Measurements from ENCODE around the gene SSH2.

Gene SSH2

GRCh38 chr17:29589524-29590410 lies 340.3 kb downstream of the SSH2 start, which contains the start of gene GIT1:
GIT1 (minus strand) TSS chr17:29589648; CDS start chr17:29589378, 270 bp downstream.
- H3K4me3 Mint-ChIP-seq, result peak within 1 kb of the TSS; percentile 87
- H3K36me3 Mint-ChIP-seq (ENCODE audit: insufficient read depth), result peaks cover 2% of the 10 kb centered on the region
- H3K27me3 Mint-ChIP-seq, result no peaks in the 10 kb centered on the region
- peak within 1 kb of the TSS; percentile 89 for H3K27ac Mint-ChIP-seq (ENCODE audit: low read depth)
- no peaks in the 10 kb centered on the region for H3K9me3 Mint-ChIP-seq
- peak; percentile 74 for ATAC-seq (replicated peaks; ENCODE audit: extremely low read depth, poor library complexity, severe bottlenecking)
- DNase-seq (ENCODE audit: low spot score in 2 of 2), result peak; percentile 58 to 71
- H3K4me1 Mint-ChIP-seq, result peaks cover 59% of the 10 kb centered on the region

DNA sequence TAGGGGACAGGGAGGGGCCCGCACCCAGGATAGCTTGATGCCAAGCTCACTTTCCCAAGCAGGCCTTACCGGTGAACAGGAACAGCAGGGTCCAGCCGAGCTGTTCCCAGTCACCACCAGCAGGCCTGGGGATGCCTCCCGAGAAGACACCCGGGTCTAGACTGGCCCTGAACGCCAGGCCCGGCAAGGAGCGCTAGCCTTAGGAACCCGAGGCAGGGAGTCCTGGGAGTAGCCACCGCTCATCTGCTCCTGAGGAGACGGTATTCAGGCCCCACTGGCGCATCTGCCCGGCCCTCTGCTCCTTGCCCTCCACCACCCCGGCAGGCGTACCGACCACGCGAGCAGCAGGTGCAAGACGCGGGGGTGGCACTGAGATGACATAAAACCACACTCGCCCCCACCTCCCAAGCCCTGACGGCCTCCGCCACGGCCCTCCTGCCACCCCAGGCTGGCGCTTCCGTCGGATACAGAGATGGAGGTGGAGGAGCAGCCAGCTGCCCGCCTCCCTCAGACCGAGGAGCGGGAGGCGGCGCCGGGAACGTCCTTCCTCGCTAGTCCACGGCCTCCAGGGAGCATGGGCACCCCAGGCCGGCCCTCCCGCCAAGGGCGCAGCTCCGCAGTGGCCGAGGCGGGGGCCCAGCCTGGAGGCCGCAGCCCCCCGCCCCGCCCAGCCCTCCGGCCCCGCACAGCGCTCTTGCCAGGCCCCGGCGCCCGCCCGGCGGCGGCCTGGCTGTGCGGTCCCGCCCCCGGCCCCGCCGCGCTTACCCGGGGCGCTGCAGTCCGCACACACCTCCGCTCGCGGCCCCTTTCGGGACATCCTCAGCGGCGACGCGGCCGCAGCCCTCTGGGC lies 341.2 kb downstream of the SSH2 start:
- ATAC-seq (replicated peaks; ENCODE audit: extremely low read depth, poor library complexity, severe bottlenecking) (peak; percentile 52), DNase-seq (ENCODE audit: low spot score in 2 of 2) (peak; percentile 35 to 51)
- H3K9me3 Mint-ChIP-seq, result no peaks in the 10 kb centered on the region
- H3K4me1 Mint-ChIP-seq, result peaks cover 67% of the 10 kb centered on the region
- H3K4me3 Mint-ChIP-seq, result peak overlapping the region; percentile 87
- H3K36me3 Mint-ChIP-seq (ENCODE audit: insufficient read depth), result peaks cover 3% of the 10 kb centered on the region
- H3K27me3 Mint-ChIP-seq, result no peaks in the 10 kb centered on the region
- H3K27ac Mint-ChIP-seq (ENCODE audit: low read depth), result peak overlapping the region; percentile 89

DNA sequence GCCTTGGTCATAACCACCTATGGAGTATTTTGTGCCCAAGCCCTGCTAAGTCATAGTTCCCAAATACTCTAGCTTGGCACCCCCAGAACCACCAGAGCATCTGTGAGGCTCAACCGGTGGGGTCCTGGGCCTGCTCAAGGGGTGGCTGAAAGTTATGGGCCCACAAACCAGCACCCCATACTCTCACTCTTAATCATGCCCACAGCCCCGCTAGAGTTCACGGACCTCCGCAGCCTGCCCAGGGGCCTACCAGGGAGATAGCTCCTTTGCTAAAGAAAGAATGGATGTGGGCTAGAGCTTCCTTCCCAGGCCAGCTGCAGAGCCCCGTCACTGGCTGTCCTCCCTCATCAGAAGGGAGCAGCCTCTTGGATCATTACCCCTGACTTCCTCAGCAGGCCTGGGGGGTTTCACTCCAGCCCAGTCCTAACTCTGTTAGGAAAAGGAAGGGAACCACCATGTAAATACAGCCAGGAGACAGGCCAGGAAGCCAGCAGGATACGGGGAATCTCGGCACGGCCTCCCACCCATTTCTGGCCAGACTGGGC lies 341.9 kb downstream of the SSH2 start:
- Mint-ChIP-seq H3K4me1 (peaks cover 67% of the 10 kb centered on the region), H3K36me3 (ENCODE audit: insufficient read depth) (peaks cover 5% of the 10 kb centered on the region), H3K9me3 (no peaks in the 10 kb centered on the region), H3K27me3 (no peaks in the 10 kb centered on the region), H3K4me3 (peak overlapping the region; percentile 87), H3K27ac (ENCODE audit: low read depth) (peak overlapping the region; percentile 89)
- DNase-seq (ENCODE audit: low spot score in 2 of 2) (no peak), ATAC-seq (replicated peaks; ENCODE audit: extremely low read depth, poor library complexity, severe bottlenecking) (no peak)

DNA sequence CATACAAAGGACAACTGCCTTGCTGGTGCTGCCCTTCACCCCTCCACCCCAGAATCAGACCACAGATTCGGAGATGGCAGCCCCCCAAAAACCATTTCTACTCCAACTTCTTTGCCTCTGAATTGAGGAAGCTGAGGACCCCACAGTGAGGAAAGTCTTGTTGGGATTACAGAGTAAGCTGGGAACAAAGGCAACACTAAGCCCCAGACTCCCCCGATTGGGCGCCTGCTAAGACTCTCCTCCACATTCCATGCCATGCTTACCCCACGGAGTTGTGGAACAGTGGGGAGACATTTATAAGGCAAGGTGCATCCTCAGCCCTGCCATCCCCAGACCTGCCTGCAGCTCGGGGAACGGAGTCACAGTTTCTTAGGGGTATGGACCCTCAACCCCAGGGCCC lies 342.4 kb downstream of the SSH2 start:
- H3K4me3 Mint-ChIP-seq, result peak overlapping the region; percentile 87
- H3K36me3 Mint-ChIP-seq (ENCODE audit: insufficient read depth), result peaks cover 6% of the 10 kb centered on the region
- ATAC-seq (replicated peaks; ENCODE audit: extremely low read depth, poor library complexity, severe bottlenecking), result no peak
- H3K9me3 Mint-ChIP-seq, result no peaks in the 10 kb centered on the region
- H3K4me1 Mint-ChIP-seq, result peaks cover 67% of the 10 kb centered on the region
- no peaks in the 10 kb centered on the region for H3K27me3 Mint-ChIP-seq
- H3K27ac Mint-ChIP-seq (ENCODE audit: low read depth), result peak overlapping the region; percentile 89
- DNase-seq (ENCODE audit: low spot score in 2 of 2), result no peak

DNA sequence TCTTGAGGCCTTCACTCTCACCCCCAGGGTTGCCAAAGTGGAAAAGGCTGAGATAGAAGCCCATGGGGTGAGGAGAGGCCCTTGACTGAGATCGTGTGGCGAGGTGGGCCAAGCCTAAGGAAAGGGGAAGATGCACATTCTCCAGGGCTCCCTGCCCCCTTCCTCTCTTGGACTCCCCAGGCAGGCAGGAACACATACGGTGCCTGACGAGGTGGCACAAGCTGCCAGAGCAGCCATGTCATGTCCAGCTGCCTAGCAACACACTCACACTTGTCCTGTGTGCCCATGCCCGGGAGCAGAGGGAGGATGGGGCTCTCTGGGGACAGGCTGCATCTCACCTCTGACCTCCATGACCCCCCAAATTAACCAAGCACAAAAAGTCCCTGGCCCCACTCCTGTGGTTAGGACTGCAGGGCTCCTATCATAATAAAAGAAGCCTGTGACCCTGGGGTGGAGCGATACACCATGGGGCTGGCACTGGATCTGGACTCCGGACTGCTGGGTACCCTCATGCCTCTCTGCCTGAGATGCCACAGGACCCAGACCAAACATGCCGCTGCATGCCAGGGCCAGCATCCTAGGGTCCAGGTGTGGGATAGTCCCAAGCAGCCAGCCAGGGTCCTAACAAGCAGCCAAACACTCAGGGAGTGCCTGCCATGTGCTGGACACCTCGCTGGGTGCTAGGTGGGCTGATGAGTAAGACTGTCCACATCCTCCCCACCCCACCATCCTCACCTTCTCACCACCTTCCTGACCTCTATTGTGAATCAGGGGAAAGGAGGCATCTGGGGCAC lies 343.2 kb downstream of the SSH2 start:
- peak overlapping the region; percentile 87 for H3K4me3 Mint-ChIP-seq
- H3K4me1 Mint-ChIP-seq, result peaks cover 63% of the 10 kb centered on the region
- H3K36me3 Mint-ChIP-seq (ENCODE audit: insufficient read depth), result peaks cover 7% of the 10 kb centered on the region
- no peaks in the 10 kb centered on the region for H3K9me3 Mint-ChIP-seq
- DNase-seq (ENCODE audit: low spot score in 2 of 2) (no peak), ATAC-seq (replicated peaks; ENCODE audit: extremely low read depth, poor library complexity, severe bottlenecking) (no peak)
- H3K27me3 Mint-ChIP-seq, result no peaks in the 10 kb centered on the region
- no peak overlapping the region for H3K27ac Mint-ChIP-seq (ENCODE audit: low read depth)

DNA sequence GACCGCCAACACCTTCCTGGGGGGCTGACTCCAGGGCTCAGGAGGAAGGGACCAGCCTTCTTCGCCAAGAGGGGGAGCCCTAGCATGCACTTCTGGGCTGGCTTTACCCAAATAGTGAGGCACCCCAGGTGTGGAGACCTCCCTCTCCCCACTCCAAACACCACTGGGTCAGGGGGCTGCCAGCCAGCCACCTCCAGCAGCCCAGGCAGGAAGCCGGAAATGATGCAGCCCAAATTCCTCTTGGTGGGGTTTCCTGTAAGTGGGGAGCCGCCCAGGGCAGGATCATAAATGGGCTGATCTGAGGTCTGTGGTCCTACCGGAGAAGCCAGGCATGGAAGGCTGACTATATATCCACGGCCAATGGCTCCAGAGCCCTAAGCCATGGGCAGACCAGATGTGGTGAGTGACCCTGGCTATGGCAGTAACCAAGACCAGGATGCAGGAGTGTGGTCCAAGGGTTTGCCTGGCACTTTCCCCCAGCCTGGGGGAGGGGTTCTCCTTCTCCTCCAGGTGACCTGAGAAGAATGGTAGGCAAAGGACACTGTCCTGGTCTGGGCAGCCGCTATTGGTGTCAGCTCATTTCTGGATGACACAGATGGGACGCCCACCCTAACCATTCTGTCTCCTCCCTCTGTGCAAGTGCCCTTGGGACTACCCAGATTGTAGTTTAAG lies 344.8 kb downstream of the SSH2 start:
- no peak for ATAC-seq (replicated peaks; ENCODE audit: extremely low read depth, poor library complexity, severe bottlenecking)
- H3K4me1 Mint-ChIP-seq, result peaks cover 51% of the 10 kb centered on the region

GRCh38 chr17:29584452-29585079 lies 345.5 kb downstream of the SSH2 start:
- Mint-ChIP-seq H3K4me1 (peaks cover 49% of the 10 kb centered on the region), H3K36me3 (ENCODE audit: insufficient read depth) (peaks cover 10% of the 10 kb centered on the region)
- ATAC-seq (replicated peaks; ENCODE audit: extremely low read depth, poor library complexity, severe bottlenecking), result no peak

More for the DNA sequence above, 344.8 kb downstream of the SSH2 start:
- Mint-ChIP-seq H3K9me3 (no peaks in the 10 kb centered on the region), H3K27ac (ENCODE audit: low read depth) (peak overlapping the region; percentile 8), H3K36me3 (ENCODE audit: insufficient read depth) (peaks cover 10% of the 10 kb centered on the region), H3K27me3 (no peaks in the 10 kb centered on the region), H3K4me3 (no peak overlapping the region)
- no peak for DNase-seq (ENCODE audit: low spot score in 2 of 2)

DNA sequence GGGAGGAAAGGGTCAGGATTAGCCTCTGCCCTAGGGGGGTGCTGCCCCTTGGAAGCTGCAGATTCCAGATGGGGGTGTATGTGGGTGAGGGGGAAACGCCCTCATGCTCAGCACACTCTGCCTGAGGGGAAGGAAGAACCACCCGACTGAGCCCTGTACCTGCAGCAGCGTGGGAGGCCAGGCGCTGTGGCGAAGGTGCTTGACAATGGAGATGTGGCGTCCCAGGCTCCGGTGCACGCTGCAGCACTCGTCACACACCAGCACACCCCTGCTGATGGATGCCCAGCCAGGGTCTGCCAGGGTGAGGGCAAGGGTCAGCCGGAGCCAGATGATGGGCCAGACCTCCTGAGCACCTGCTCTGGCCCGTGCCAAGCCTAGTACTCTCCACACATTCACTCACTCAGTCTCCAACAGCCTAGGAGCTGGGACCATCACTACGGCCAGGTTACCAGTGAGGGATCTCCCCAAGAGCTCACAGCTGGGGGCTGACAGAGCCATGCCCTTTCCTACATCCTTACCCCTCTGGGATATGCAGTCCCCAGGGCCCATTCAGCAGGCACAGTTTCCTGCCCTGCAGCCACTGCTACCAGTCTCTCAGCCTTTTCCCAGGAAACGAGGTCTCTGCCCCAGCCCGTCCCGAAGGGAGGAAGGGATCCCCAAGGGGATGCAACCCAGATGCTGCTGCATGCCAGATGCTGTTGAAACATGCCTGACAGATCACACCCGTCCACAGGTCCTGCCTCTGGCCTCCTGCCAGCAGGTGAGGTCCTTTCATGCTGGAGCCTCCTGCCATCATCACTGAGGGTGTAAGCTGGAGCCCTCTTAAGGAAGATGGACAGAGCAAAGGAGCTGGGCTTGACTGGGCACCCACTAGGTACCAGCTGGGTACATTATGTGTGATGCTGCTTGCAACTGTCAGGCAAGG lies 346.4 kb downstream of the SSH2 start:
- peaks cover 10% of the 10 kb centered on the region for H3K36me3 Mint-ChIP-seq (ENCODE audit: insufficient read depth)
- no peak overlapping the region for H3K4me3 Mint-ChIP-seq
- no peak for DNase-seq (ENCODE audit: low spot score in 2 of 2)

More at GRCh38 chr17:29584452-29585079, 345.5 kb downstream of the SSH2 start:
- H3K27me3 Mint-ChIP-seq, result no peaks in the 10 kb centered on the region
- H3K9me3 Mint-ChIP-seq, result no peaks in the 10 kb centered on the region
- no peak overlapping the region for H3K4me3 Mint-ChIP-seq
- no peak for DNase-seq (ENCODE audit: low spot score in 2 of 2)
- no peak overlapping the region for H3K27ac Mint-ChIP-seq (ENCODE audit: low read depth)

GRCh38 chr17:29582772-29583171 lies 347.3 kb downstream of the SSH2 start:
- no peaks in the 10 kb centered on the region for H3K27me3 Mint-ChIP-seq
- no peak for DNase-seq (ENCODE audit: low spot score in 2 of 2)
- H3K9me3 Mint-ChIP-seq, result no peaks in the 10 kb centered on the region
- ATAC-seq (replicated peaks; ENCODE audit: extremely low read depth, poor library complexity, severe bottlenecking), result no peak
- no peak overlapping the region for H3K27ac Mint-ChIP-seq (ENCODE audit: low read depth)
- no peak overlapping the region for H3K4me3 Mint-ChIP-seq
- peaks cover 10% of the 10 kb centered on the region for H3K36me3 Mint-ChIP-seq (ENCODE audit: insufficient read depth)
- peaks cover 43% of the 10 kb centered on the region for H3K4me1 Mint-ChIP-seq

More for the DNA sequence above, 346.4 kb downstream of the SSH2 start:
- H3K27me3 Mint-ChIP-seq, result no peaks in the 10 kb centered on the region
- no peak for ATAC-seq (replicated peaks; ENCODE audit: extremely low read depth, poor library complexity, severe bottlenecking)
- no peaks in the 10 kb centered on the region for H3K9me3 Mint-ChIP-seq
- H3K4me1 Mint-ChIP-seq, result peaks cover 49% of the 10 kb centered on the region
- H3K27ac Mint-ChIP-seq (ENCODE audit: low read depth), result no peak overlapping the region

- Mint-ChIP-seq H3K4me1 (peaks cover 38% of the 10 kb centered on the region), H3K27ac (ENCODE audit: low read depth) (no peak overlapping the region)
Measured at GRCh38 chr17:29582254-29582765, 347.7 kb downstream of the SSH2 start.

More at GRCh38 chr17:29582254-29582765, 347.7 kb downstream of the SSH2 start:
- Mint-ChIP-seq H3K27me3 (no peaks in the 10 kb centered on the region), H3K36me3 (ENCODE audit: insufficient read depth) (peaks cover 10% of the 10 kb centered on the region), H3K9me3 (no peaks in the 10 kb centered on the region), H3K4me3 (no peak overlapping the region)
- ATAC-seq (replicated peaks; ENCODE audit: extremely low read depth, poor library complexity, severe bottlenecking) (no peak), DNase-seq (ENCODE audit: low spot score in 2 of 2) (no peak)
